Spinal cord (tissue), 10 donors: ENCODE results near the gene NOL8. TPM values are rescaled to one million over a fixed set of nuclear protein-coding genes. Genes with fewer than 3 reads are reported as not detected.

ENCODE experiments used
- DNase-seq, 6 donors: peaks; one replicate each; pipeline versions ENCODE4 v3.0.0 to v3.0.0-alpha.2; 2013 to 2015; ENCODE audit warnings: low spot score in 6 of 6, low read depth in 4 of 6
- H3K27ac ChIP-seq: one replicate; pipeline ENCODE4 v1.5.1; 2013; ENCODE audit warnings: low read depth, low read length, control low read depth
- H3K27me3 ChIP-seq: one replicate; pipeline ENCODE4 v1.6.1; 2013; ENCODE audit warnings: low read length; ENCODE audit not compliant: control insufficient read depth, insufficient read depth
- H3K36me3 ChIP-seq: one replicate; pipeline ENCODE4 v1.6.1; 2013; ENCODE audit warnings: low read length; ENCODE audit not compliant: control insufficient read depth, insufficient read depth
- H3K4me1 ChIP-seq: one replicate; pipeline ENCODE4 v1.6.1; 2013; ENCODE audit warnings: low read length; ENCODE audit not compliant: control insufficient read depth, insufficient read depth
- H3K4me3 ChIP-seq: one replicate; pipeline ENCODE4 v1.5.1; 2013; ENCODE audit warnings: low read depth, low read length, control low read depth
- H3K9me3 ChIP-seq: one replicate; pipeline ENCODE4 v1.6.1; 2013; ENCODE audit warnings: low read length; ENCODE audit not compliant: control insufficient read depth, insufficient read depth
- WGBS: methylation state at CpG from one replicate; pipeline ENCODE4 v1.1.5; 2013; ENCODE audit warnings: missing lambda C conversion rate; ENCODE audit not compliant: insufficient coverage; 5-methylcytosine and 5-hydroxymethylcytosine counted together
- polyA plus RNA-seq, 2 donors: library from polyadenylated mRNA; unstranded; fragments of 120-200 nt; gene quantifications; one replicate each; pipeline ENCODE4 v1.2.1, GENCODE V29; 2013; ENCODE audit not compliant: insufficient read length in 2 of 2
- total RNA-seq, 2 donors: library from RNA; depleted of rRNA in 1 of 2; stranded (reverse); fragments of 120-200 nt in 1 of 2; fragments of >200 nt in 1 of 2; gene quantifications; one replicate each; pipeline versions ENCODE4 v1.2.3 to v1.2.4, GENCODE V29; 2013 to 2014
- donor health status: healthy.

NOL8 gene
- total and polyA plus RNA-seq, 4 donors: 20.3 to 30.0 (median 28.5) TPM

- no peak for DNase-seq
- no peak overlapping the region for H3K4me3 ChIP-seq
- H3K9me3 ChIP-seq: no peaks in the 10 kb centered on the region
- no peak overlapping the region for H3K27ac ChIP-seq
- no peaks in the 10 kb centered on the region for H3K27me3 ChIP-seq
- H3K4me1 ChIP-seq: no peaks in the 10 kb centered on the region
- no CpG with 5 or more reads among the region's 2 CpGs for WGBS
- peaks cover 25% of the 10 kb centered on the region for H3K36me3 ChIP-seq
These were observed 47.0 kb downstream of the NOL8 start for GRCh38 chr9:92278110-92278509.

GRCh38 chr9:92276331-92277032, 48.7 kb downstream of the NOL8 start:
- Histone ChIP-seq H3K9me3 (no peaks in the 10 kb centered on the region), H3K36me3 (peaks cover 24% of the 10 kb centered on the region), H3K27ac (no peak overlapping the region), H3K27me3 (no peaks in the 10 kb centered on the region), H3K4me1 (no peaks in the 10 kb centered on the region), H3K4me3 (no peak overlapping the region)
- no peak for DNase-seq
- WGBS: 69% methylated on average over 4 of the region's 11 CpGs

GRCh38 chr9:92275541-92275940, 49.6 kb downstream of the NOL8 start:
- Histone ChIP-seq H3K9me3 (no peaks in the 10 kb centered on the region), H3K27ac (no peak overlapping the region), H3K4me3 (no peak overlapping the region), H3K36me3 (peaks cover 26% of the 10 kb centered on the region), H3K27me3 (no peaks in the 10 kb centered on the region), H3K4me1 (no peaks in the 10 kb centered on the region)
- no peak for DNase-seq
- WGBS: 90% methylated on average over 2 of the region's 6 CpGs

- no peaks in the 10 kb centered on the region for H3K27me3 ChIP-seq
- DNase-seq: no peak
- H3K27ac ChIP-seq: no peak overlapping the region
- H3K4me1 ChIP-seq: no peaks in the 10 kb centered on the region
- no CpG with 5 or more reads among the region's 5 CpGs for WGBS
- peaks cover 43% of the 10 kb centered on the region for H3K36me3 ChIP-seq
- no peak overlapping the region for H3K4me3 ChIP-seq
- no peaks in the 10 kb centered on the region for H3K9me3 ChIP-seq
These were observed 54.6 kb downstream of the NOL8 start for GRCh38 chr9:92270511-92270910.

- Histone ChIP-seq H3K4me1 (no peaks in the 10 kb centered on the region), H3K27ac (no peak overlapping the region), H3K36me3 (peaks cover 50% of the 10 kb centered on the region), H3K9me3 (no peaks in the 10 kb centered on the region), H3K27me3 (no peaks in the 10 kb centered on the region), H3K4me3 (no peak overlapping the region)
- 84% methylated on average over 4 of the region's 4 CpGs for WGBS
- DNase-seq: no peak
These were observed 58.7 kb downstream of the NOL8 start for GRCh38 chr9:92266486-92266885.

GRCh38 chr9:92265154-92265553, 60.0 kb downstream of the NOL8 start:
- Histone ChIP-seq H3K36me3 (peaks cover 55% of the 10 kb centered on the region), H3K4me3 (no peak overlapping the region), H3K27me3 (no peaks in the 10 kb centered on the region), H3K9me3 (no peaks in the 10 kb centered on the region), H3K4me1 (no peaks in the 10 kb centered on the region), H3K27ac (no peak overlapping the region)
- no peak for DNase-seq
- WGBS: 86% methylated on average over 2 of the region's 3 CpGs

GRCh38 chr9:92263131-92263530, 62.0 kb downstream of the NOL8 start:
- no peaks in the 10 kb centered on the region for H3K27me3 ChIP-seq
- no peak overlapping the region for H3K27ac ChIP-seq
- peaks cover 62% of the 10 kb centered on the region for H3K36me3 ChIP-seq
- H3K4me1 ChIP-seq: no peaks in the 10 kb centered on the region
- H3K4me3 ChIP-seq: no peak overlapping the region
- WGBS: 30% methylated on average over 1 of the region's 1 CpG
- no peak for DNase-seq
- H3K9me3 ChIP-seq: no peaks in the 10 kb centered on the region

GRCh38 chr9:92257327-92257726, 67.8 kb downstream of the NOL8 start:
- Histone ChIP-seq H3K27me3 (no peaks in the 10 kb centered on the region), H3K4me3 (no peak overlapping the region), H3K9me3 (no peaks in the 10 kb centered on the region), H3K4me1 (no peaks in the 10 kb centered on the region), H3K27ac (no peak overlapping the region), H3K36me3 (peaks cover 64% of the 10 kb centered on the region)
- DNase-seq: no peak
- 100% methylated on average over 2 of the region's 2 CpGs for WGBS

GRCh38 chr9:92254381-92255337, 70.5 kb downstream of the NOL8 start:
- no peak overlapping the region for H3K27ac ChIP-seq
- DNase-seq: no peak
- WGBS: 93% methylated on average over 17 of the region's 19 CpGs

More at GRCh38 chr9:92254381-92255337, 70.5 kb downstream of the NOL8 start:
- Histone ChIP-seq H3K4me1 (no peaks in the 10 kb centered on the region), H3K36me3 (peaks cover 62% of the 10 kb centered on the region), H3K4me3 (no peak overlapping the region), H3K27me3 (no peaks in the 10 kb centered on the region), H3K9me3 (no peaks in the 10 kb centered on the region)
